Ovary (tissue), 3 donors: ENCODE measurements around the gene SLC22A23.

Source experiments
- CTCF ChIP-seq, 3 donors: fragments of 450-650 bp in 2 of 3; fragments of 200-600 bp in 1 of 3; IDR thresholded peaks; one replicate each; pipeline versions ENCODE4 v1.5.1 to v1.8.0; 2016 to 2022; ENCODE audit warnings: antibody characterized with exemption in 3 of 3, mild to moderate bottlenecking in 1 of 3
- POLR2A ChIP-seq: fragments of 450-650 bp; IDR thresholded peaks from one replicate; pipeline ENCODE4 v1.6.1; 2017; ENCODE audit warnings: antibody characterized with exemption, mild to moderate bottlenecking, moderate library complexity
- donor health status: DM: no; HTN: no; CAD: no.

GRCh38 chr6:3230256-3230882 lies 226.5 kb downstream of the SLC22A23 start:
- TF ChIP-seq CTCF (IDR thresholded peaks at IDR 0.05) = no peak
- TF ChIP-seq POLR2A = no peak
